HG02973 (cell line): ENCODE data around the gene BRINP2.
"Not testable (repeated sequence)": the region's sequence is repeated elsewhere in the genome, so short reads cannot be mapped to it uniquely, and the experiment has no call there.

Source experiments
- ATAC-seq: cut with Tn5 transposase; IDR thresholded peaks from one replicate; pipeline ENCODE4 v1.9.1; 2021; ENCODE audit warnings: moderate library complexity; ENCODE audit not compliant: unreplicated experiment

Gene BRINP2

DNA sequence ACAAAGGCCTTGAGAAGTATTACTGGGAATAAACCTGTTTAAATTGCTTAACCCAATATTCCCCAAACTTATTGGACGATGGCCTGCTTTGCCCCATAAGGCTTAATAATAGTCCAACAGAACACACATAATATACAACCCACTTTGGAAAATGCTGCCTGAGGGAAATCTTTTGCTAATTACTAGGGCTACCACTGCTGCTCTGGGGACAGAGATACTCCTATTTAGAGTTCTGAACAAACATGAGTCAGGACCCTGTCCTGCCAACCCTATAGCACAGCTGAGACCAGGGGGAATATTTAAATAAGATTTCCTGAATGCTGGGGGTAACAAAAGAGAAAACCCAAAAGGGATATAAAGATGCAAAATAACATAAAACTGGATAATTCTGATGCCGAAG, 139.1 kb downstream of the BRINP2 start:
- ATAC-seq, result no peak

DNA sequence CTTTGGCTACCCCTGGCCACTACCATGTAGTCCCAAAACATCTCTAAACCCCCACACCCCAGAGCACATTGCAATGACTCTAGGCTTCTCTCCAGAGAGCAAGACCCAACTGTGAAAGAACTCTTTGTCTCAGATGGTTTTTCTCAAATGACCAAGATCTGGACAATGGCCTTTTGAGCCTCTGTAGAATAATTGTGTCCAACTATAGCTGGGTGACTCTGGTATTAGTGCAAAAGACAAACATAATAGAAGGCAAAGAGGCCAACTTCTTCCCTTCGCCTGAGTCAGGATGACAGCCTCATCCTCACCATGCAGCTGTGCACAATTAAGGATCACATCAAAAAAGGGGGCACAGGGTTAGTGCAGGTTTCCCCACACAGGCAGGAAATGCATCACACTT, 139.6 kb downstream of the BRINP2 start:
- no peak for ATAC-seq

- ATAC-seq, result no peak
Measured at GRCh38 chr1:177311111-177311510, 140.4 kb downstream of the BRINP2 start.

DNA sequence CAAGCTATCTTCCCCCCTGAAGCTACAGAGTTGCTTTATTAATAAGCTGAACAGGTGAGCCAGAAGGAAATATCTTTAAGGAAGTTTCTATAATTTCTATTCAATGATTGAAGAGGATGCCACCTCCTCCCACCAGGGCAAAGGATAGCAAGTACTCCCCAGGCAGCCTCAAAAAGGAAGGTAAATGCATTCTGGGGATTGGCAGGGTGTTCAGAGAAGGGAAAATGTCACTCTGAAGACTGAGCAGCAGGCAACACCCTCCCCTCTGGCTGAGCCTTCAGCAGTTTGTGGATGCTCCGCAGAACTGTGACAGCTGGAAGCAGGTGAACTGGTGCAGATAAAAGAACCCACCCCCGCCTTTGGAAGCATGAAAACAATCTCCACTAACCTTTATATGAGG, 140.8 kb downstream of the BRINP2 start:
- no peak for ATAC-seq

DNA sequence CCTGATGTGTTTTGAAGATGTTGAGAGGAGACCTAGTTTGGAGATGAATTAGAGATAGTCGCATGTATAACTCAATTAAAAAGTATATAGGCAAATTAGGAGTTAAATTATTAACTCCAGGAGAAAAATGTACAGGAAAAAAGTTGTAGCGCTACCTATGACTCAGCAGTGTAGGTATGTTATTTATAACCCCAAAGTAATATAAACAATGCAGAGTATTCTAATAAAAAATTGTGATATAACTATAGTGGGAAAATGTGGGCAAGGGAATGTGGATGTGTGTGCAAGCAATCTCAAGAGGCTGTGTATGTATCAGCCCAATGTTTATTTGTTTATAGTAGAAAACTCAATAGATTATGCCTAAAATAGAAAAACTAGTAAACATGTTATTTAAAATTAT, 144.5 kb downstream of the BRINP2 start:
- ATAC-seq, result no peak

GRCh38 chr1:177315761-177316160, 145.0 kb downstream of the BRINP2 start:
- no peak for ATAC-seq

- ATAC-seq, result not testable (repeated sequence)
Measured at GRCh38 chr1:177321434-177321833, 150.7 kb downstream of the BRINP2 start.

- ATAC-seq, result no peak
Measured at GRCh38 chr1:177328251-177328650, 157.5 kb downstream of the BRINP2 start.

DNA sequence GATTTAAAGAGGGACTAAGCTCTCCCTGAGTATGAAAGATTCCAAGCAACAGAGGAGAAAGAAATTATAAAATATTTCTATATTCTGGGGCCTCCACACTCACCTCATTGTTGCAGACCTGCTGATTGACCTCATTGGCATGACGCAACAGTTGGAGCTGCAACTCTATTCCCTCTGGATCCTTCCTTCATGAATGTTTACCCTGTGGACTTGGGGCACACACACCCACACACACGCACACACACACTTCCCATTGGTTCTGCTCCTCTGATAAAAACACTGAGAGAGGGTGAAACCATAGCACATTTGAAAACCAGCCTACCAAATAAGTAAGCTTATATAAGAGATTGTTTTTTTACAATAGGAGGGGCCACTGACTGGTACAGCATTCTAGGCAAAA, 159.1 kb downstream of the BRINP2 start:
- no peak for ATAC-seq
